ENCODE data around the gene KIAA0319L. TPM values are rescaled to one million over a fixed set of nuclear protein-coding genes. Genes with fewer than 3 reads are reported as not detected.
A peak's percentile ranks its signal among the peaks of the same experiment; 100 is the strongest.

Gene KIAA0319L
- total RNA-seq, 2 donors from 2014 or later = 62.4 to 62.6 TPM

GRCh38 chr1:35451125-35451528 is 106.1 kb downstream of the KIAA0319L start:
- peak; percentile 34 for ATAC-seq (ENCODE audit: insufficient number of reproducible peaks, low FRiP score, low read depth)
- H3K9me3 ChIP-seq = no peaks in the 10 kb centered on the region
- H3K4me3 ChIP-seq = no peak overlapping the region
- H3K36me3 ChIP-seq = peaks cover 25% of the 10 kb centered on the region
- no peaks in the 10 kb centered on the region for H3K27me3 ChIP-seq (replicated peaks; ENCODE audit: insufficient read depth)
- peak; percentile 66 for DNase-seq (ENCODE audit: low spot score)
- H3K27ac ChIP-seq = peak overlapping the region in 1 of 2 donors; percentile 16
- peak; percentile 80 for TF ChIP-seq CTCF (IDR thresholded peaks at IDR 0.05)
- H3K4me1 ChIP-seq (ENCODE audit: control insufficient read depth in 1 of 2, low read depth in 2 of 2) = peaks cover 16 to 29% of the 10 kb centered on the region in 2 donors

GRCh38 chr1:35449334-35450008 is 107.7 kb downstream of the KIAA0319L start:
- Histone ChIP-seq H3K4me3 (no peak overlapping the region), H3K27ac (no peak overlapping the region), H3K4me1 (ENCODE audit: control insufficient read depth in 1 of 2, low read depth in 2 of 2) (peaks cover 16 to 23% of the 10 kb centered on the region in 2 donors), H3K27me3 (replicated peaks; ENCODE audit: insufficient read depth) (no peaks in the 10 kb centered on the region), H3K36me3 (peaks cover 31% of the 10 kb centered on the region), H3K9me3 (no peaks in the 10 kb centered on the region)
- no peak for TF ChIP-seq CTCF (IDR thresholded peaks at IDR 0.05)
- ATAC-seq (ENCODE audit: insufficient number of reproducible peaks, low FRiP score, low read depth) = no peak
- DNase-seq (ENCODE audit: low spot score) = no peak

GRCh38 chr1:35448344-35448801 is 108.8 kb downstream of the KIAA0319L start:
- DNase-seq (ENCODE audit: low spot score) = no peak
- H3K36me3 ChIP-seq = peaks cover 31% of the 10 kb centered on the region
- no peak for ATAC-seq (ENCODE audit: insufficient number of reproducible peaks, low FRiP score, low read depth)
- H3K9me3 ChIP-seq = no peaks in the 10 kb centered on the region
- no peaks in the 10 kb centered on the region for H3K27me3 ChIP-seq (replicated peaks; ENCODE audit: insufficient read depth)
- no peak for TF ChIP-seq CTCF (IDR thresholded peaks at IDR 0.05)
- H3K27ac ChIP-seq = no peak overlapping the region
- H3K4me1 ChIP-seq (ENCODE audit: control insufficient read depth in 1 of 2, low read depth in 2 of 2) = peaks cover 16 to 19% of the 10 kb centered on the region in 2 donors
- H3K4me3 ChIP-seq = no peak overlapping the region

GRCh38 chr1:35447278-35447677 is 109.9 kb downstream of the KIAA0319L start:
- TF ChIP-seq CTCF (IDR thresholded peaks at IDR 0.05) = no peak
- Histone ChIP-seq H3K4me1 (ENCODE audit: control insufficient read depth in 1 of 2, low read depth in 2 of 2) (peaks cover 12% of the 10 kb centered on the region in 2 donors), H3K9me3 (no peaks in the 10 kb centered on the region), H3K27ac (no peak overlapping the region), H3K36me3 (peaks cover 37% of the 10 kb centered on the region), H3K4me3 (no peak overlapping the region), H3K27me3 (replicated peaks; ENCODE audit: insufficient read depth) (no peaks in the 10 kb centered on the region)
- ATAC-seq (ENCODE audit: insufficient number of reproducible peaks, low FRiP score, low read depth) (no peak), DNase-seq (ENCODE audit: low spot score) (no peak)

GRCh38 chr1:35444519-35444774 is 112.8 kb downstream of the KIAA0319L start:
- no peak for TF ChIP-seq CTCF (IDR thresholded peaks at IDR 0.05)
- no peak overlapping the region for H3K27ac ChIP-seq
- H3K27me3 ChIP-seq (replicated peaks; ENCODE audit: insufficient read depth) = no peaks in the 10 kb centered on the region
- peaks cover 48% of the 10 kb centered on the region for H3K36me3 ChIP-seq
- H3K9me3 ChIP-seq = no peaks in the 10 kb centered on the region
- H3K4me3 ChIP-seq = no peak overlapping the region
- no peak for ATAC-seq (ENCODE audit: insufficient number of reproducible peaks, low FRiP score, low read depth)
- H3K4me1 ChIP-seq (ENCODE audit: control insufficient read depth in 1 of 2, low read depth in 2 of 2) = no peaks in the 10 kb centered on the region
- DNase-seq (ENCODE audit: low spot score) = no peak

Data from thoracic aorta (tissue), 2 donors.